NCI-H446 (cell line): Measurements from ENCODE around the gene CTCF.

ENCODE experiments used
- DNase-seq, 2 experiments: peaks; one replicate each; lab custom pipeline; 2025; lab: John Stamatoyannopoulos, UW

Gene CTCF

GRCh38 chr16:67653128-67653788, 90.9 kb downstream of the CTCF start:
- DNase-seq: peak in 1 of 2 experiments; percentile 16

- DNase-seq: no peak
These were observed 91.6 kb downstream of the CTCF start for GRCh38 chr16:67653789-67654402.

GRCh38 chr16:67654403-67654911, 92.1 kb downstream of the CTCF start:
- no peak for DNase-seq

- no peak for DNase-seq
These were observed 93.0 kb downstream of the CTCF start for GRCh38 chr16:67655363-67655762.

- no peak for DNase-seq
These were observed 94.2 kb downstream of the CTCF start for GRCh38 chr16:67656344-67657016.

- no peak for DNase-seq
These were observed 94.8 kb downstream of the CTCF start for GRCh38 chr16:67657017-67657608.

- DNase-seq: no peak
These were observed 95.6 kb downstream of the CTCF start for GRCh38 chr16:67657751-67658518.

- DNase-seq: no peak
These were observed 96.7 kb downstream of the CTCF start for GRCh38 chr16:67658849-67659674.

GRCh38 chr16:67659675-67660563, 97.6 kb downstream of the CTCF start, which contains the start of gene ACD:
TSS of gene ACD (minus strand) at chr16:67660260. CDS start at chr16:67660220, 40 bp downstream.
- DNase-seq: peak; percentile 55 to 91

GRCh38 chr16:67660564-67661028, 98.3 kb downstream of the CTCF start, which contains the start of gene PARD6A:
TSS of gene PARD6A (plus strand) at chr16:67660960. CDS start at chr16:67661039, 79 bp downstream.
- peak; percentile 86 to 96 for DNase-seq

GRCh38 chr16:67661101-67661761, 98.9 kb downstream of the CTCF start:
- no peak for DNase-seq

- no peak for DNase-seq
These were observed 99.7 kb downstream of the CTCF start for GRCh38 chr16:67661886-67662652.

- DNase-seq: no peak
These were observed 100.3 kb downstream of the CTCF start for GRCh38 chr16:67662653-67663010.

GRCh38 chr16:67663151-67663876, 101.0 kb downstream of the CTCF start:
- no peak for DNase-seq

- no peak for DNase-seq
These were observed 101.5 kb downstream of the CTCF start for GRCh38 chr16:67663877-67664222.

- no peak for DNase-seq
These were observed 101.9 kb downstream of the CTCF start for GRCh38 chr16:67664258-67664657.

GRCh38 chr16:67664871-67665270, 102.5 kb downstream of the CTCF start:
- no peak for DNase-seq

- DNase-seq: no peak
These were observed 103.3 kb downstream of the CTCF start for GRCh38 chr16:67665598-67665997.
